Hepatocyte (in vitro differentiated cells): Measurements from ENCODE around the gene DMC1.

Experiments used
- EZH2 ChIP-seq: fragments of 200-600 bp; sonication (generic); IDR thresholded peaks from 2 replicates; pipeline ENCODE4 v1.6.1; 2016; ENCODE audit warnings: antibody characterized with exemption, mild to moderate bottlenecking, borderline replicate concordance
- EZH2phosphoT487 ChIP-seq: fragments of 200-600 bp; sonication (generic); IDR thresholded peaks from one replicate; pipeline ENCODE4 v1.6.1; 2018; ENCODE audit warnings: antibody characterized with exemption, mild to moderate bottlenecking, low read depth, moderate library complexity; ENCODE audit not compliant: unreplicated experiment, severe bottlenecking
- TF ChIP-seq, protein P1 (sequence below): fragments of 200-600 bp; sonication (generic); IDR thresholded peaks from 2 replicates; pipeline ENCODE4 v1.5.1; 2016; ENCODE audit warnings: antibody characterized with exemption, mild to moderate bottlenecking; ENCODE audit not compliant: poor library complexity

GRCh38 chr22:38531251-38531938 lies 38.6 kb downstream of the DMC1 start:
- TF ChIP-seq, protein P1, sequence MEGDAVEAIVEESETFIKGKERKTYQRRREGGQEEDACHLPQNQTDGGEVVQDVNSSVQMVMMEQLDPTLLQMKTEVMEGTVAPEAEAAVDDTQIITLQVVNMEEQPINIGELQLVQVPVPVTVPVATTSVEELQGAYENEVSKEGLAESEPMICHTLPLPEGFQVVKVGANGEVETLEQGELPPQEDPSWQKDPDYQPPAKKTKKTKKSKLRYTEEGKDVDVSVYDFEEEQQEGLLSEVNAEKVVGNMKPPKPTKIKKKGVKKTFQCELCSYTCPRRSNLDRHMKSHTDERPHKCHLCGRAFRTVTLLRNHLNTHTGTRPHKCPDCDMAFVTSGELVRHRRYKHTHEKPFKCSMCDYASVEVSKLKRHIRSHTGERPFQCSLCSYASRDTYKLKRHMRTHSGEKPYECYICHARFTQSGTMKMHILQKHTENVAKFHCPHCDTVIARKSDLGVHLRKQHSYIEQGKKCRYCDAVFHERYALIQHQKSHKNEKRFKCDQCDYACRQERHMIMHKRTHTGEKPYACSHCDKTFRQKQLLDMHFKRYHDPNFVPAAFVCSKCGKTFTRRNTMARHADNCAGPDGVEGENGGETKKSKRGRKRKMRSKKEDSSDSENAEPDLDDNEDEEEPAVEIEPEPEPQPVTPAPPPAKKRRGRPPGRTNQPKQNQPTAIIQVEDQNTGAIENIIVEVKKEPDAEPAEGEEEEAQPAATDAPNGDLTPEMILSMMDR: no peak
- TF ChIP-seq EZH2 (no peak), EZH2phosphoT487 (no peak)
